Tongue (tissue), 2 donors: ENCODE results near the gene AVPR2. TPM values are rescaled to one million over a fixed set of nuclear protein-coding genes. Genes with fewer than 3 reads are reported as not detected.

ENCODE experiments used
- DNase-seq: peaks from one replicate; pipeline ENCODE4 v3.0.0-alpha.2; 2015
- total RNA-seq: library from RNA; depleted of rRNA; stranded (reverse); fragments of >200 nt; gene quantifications from one replicate; pipeline ENCODE4 v1.2.3, GENCODE V29; 2014

Gene AVPR2
- total RNA-seq, 1 donor from 2014 or later, result 1.7 TPM

- DNase-seq, result no peak
These were observed 27.9 kb downstream of the AVPR2 start for GRCh38 chrX:153932220-153932915.

DNA sequence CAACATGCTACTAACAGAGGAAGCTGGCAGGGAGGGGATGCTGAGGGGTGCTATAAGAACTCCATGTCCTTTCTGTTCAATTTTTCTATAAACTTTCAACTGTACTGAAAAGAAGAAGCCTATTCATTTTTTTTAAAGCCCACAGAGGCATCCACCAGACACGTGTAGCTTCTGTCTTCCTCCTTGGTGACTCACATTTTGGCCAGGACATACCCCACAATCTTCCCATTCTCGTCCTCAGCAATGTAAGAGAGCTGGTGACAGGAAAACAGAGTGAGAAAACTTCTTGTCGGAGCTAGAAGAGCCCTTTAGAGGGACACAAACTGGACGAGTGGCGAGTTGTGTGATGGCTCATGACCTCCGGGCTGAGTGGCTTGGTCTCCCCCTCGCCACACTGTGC is 29.3 kb downstream of the AVPR2 start:
- DNase-seq, result no peak

GRCh38 chrX:153934148-153934761 is 29.8 kb downstream of the AVPR2 start:
- DNase-seq, result no peak

GRCh38 chrX:153934762-153935325 is 30.4 kb downstream of the AVPR2 start, which contains the start of gene NAA10:
Gene NAA10 (minus strand): TSS chrX:153935037. CDS start chrX:153934904, 133 bp downstream.
- DNase-seq, result peak; percentile 85

- DNase-seq, result no peak
These were observed 30.9 kb downstream of the AVPR2 start for GRCh38 chrX:153935326-153935851.

DNA sequence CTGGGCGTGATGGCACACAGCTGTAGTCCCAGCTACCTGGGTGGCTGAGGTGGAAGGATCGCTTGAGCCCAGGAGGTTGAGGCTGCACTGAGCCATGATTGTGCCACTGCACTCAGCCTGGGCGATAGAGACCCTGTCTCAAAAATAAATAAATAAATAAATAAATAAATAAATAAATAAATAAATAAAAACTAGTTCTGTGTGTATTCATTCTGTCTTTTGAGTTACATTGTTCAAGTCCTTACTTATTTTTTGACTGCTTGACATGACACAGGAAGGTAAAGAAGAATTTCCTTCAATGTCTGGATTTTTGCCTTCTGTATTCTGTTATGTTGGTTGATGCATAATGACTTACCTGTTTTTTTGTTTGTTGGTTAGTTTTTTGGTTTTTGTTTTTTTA is 32.6 kb downstream of the AVPR2 start:
- no peak for DNase-seq

- DNase-seq, result no peak
These were observed 33.8 kb downstream of the AVPR2 start for GRCh38 chrX:153938226-153938786.

- no peak for DNase-seq
These were observed 35.1 kb downstream of the AVPR2 start for GRCh38 chrX:153939573-153939972.

DNA sequence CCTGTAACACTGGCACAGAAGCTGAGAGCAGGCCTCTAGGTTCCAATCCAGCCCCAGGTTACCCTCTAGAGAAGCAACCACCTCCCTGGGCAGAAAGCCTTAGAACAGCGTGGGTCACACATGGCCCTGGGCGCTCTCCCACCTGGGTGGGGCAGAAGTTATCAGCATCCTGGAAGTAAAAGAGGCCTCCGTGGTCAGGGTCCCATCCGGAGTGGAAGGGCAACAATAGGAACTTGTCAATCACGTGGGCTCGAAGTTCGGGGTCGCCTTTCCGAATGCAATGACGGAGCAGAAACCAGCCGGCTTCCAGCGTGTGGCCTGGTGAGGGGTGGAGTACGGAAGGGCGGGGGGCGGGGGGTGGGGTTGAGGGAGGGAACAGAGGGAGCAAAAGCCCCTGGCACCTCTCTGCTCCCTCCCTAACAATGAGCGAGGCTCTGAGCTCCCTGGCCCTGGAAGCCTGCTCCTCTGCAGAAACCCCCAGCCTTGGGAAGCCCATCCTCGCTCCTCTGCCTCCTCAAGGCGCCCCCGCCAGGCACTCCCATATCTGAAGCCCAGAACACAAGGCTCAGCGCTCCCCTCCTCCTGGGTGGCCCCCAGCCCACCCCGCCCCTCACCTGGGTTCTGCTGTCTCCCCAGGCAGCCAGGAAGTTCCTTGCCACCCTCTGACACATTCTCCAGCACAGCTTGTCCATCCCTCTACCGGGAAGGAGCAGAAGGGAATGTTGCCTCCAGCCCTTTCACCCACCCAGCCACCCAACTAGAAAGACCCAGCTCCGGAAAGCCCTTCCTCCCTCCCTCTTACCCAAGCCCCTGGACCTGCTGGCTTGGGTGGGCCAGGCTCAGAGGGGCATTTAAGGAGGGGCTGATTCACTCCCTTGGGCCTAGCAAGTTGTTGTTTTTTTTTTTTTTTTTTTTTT is 37.1 kb downstream of the AVPR2 start:
- no peak for DNase-seq

DNA sequence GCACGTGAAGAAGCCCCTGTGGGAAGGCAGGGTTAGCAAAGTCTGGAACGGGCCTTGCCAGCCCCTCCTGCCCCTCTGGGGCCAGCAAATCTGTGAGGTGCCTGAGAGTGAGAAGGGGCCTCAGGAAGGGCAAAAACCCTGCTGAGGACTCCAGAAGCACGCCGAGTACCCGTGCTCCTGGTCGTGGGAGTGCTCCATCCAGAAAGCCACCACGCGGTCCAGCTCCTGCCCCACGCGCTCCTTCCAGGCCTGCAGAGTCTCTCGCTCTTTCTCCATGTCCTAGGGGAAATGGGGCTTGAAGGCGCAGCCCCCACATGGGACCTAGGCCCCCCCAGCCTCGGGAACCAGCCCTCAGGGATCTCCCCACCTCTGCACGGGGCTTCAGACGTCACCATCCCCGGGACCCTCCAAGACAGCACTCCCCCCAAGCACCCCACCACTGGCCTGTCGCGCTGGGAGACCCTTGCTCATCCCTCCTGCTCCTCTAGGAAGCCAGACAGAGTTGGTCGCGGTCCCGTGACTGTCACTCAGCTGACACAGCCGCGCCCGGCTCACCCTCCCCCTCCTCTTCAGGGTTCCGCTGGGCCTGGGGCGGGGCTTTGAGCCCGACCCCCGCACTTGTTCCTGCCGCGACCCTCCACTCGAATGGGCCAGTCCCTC is 39.8 kb downstream of the AVPR2 start, which contains the start of gene RENBP:
RENBP (minus strand) TSS at position 504 of the 660 bp plus-strand sequence; CDS start at position 471, 33 bp downstream.
- DNase-seq, result no peak

DNA sequence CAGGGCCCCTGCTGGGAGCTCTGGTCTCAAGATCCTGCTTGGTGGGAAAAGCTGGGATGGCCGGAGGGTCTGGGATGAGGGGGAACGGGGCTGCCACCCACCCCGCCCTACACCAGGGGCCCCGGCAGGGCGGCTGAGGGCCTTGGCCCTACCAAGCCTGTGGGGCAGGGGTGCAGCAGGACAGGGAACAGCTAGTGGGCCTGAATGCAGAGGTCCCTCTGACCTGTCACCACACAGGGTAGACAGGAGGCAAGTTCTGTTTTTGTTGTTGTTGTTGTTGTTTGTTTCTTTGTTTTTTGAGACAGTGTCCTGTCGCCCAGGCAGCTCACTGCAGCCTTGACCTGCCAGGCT is 40.3 kb downstream of the AVPR2 start:
- no peak for DNase-seq

DNA sequence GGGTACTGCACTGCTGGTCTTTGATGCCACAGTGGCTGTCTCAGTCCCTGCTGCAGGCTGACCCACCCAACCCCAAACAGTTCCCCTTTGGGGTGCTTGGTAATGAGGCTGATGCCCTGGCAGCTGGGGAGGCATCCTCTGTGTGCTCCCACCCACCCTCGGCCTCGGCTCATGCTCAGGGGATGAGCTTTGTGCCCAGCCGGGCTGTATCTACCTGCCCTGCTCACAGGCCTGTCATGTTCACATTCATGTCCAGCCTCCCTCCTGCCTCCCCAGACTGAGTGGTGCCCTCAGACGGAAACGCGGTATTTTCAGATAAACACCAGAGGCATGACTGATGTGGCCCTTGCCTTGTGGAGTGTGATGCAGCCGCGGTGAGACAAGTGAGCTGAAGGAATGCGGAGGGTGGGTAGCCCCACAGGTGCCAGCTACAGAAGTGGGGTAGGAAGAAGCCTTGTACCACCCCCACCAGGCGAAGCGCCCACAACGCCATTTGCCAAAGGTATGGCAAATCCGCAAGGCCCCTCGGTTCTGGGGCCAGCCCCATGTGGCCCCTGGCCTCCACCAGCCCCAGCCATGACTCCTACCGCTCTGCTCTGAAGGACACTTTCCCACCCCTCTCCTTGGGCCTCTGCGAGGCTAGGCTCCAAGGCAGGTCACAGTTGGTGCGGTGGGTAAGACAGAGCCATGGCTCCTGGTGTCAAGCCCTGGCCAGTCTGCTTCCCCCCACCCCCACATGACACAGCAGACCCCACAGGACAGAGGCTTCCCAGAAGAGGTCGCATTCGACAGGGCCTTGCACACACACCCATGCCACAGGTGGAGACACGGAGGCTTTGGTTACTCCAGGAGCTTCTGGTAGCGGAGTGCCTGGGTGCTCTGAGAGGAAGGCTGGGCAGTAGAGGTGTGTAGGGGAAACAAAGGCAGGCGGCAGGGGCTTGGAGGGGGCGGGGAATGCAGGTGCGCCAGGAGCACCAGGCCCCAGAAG is 41.8 kb downstream of the AVPR2 start:
- DNase-seq, result no peak

GRCh38 chrX:153947009-153947769 is 42.7 kb downstream of the AVPR2 start:
- peak; percentile 74 for DNase-seq

DNA sequence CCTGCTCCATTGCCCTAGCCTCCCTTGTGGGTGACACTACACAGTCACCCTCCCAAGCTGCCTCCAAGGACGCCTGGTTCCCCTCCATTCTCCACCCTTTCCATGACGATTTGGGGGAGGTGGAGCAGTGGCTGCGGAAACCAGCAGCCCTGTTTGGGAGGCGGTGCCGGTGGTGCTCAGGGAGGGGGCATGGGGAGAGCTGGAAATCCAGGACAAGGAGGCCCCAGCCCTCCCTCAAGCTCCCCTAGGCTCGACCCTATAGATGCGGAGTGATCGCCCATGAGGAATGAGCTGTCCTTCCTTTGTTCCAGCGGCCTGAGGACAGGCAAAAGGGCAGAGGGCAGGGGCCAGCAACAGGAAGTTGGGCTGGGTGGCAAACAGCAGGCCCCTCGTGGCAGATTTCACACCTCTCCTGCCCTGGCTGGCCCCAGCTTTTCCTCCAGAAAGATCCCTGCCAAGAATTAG is 43.6 kb downstream of the AVPR2 start:
- DNase-seq, result no peak

- no peak for DNase-seq
These were observed 44.7 kb downstream of the AVPR2 start for GRCh38 chrX:153948847-153949805.

- no peak for DNase-seq
These were observed 45.7 kb downstream of the AVPR2 start for GRCh38 chrX:153950127-153950526.

- no peak for DNase-seq
These were observed 47.4 kb downstream of the AVPR2 start for GRCh38 chrX:153951683-153952372.
